ENCODE results near the gene RNASE4. TPM values are rescaled to one million over a fixed set of nuclear protein-coding genes. Genes with fewer than 3 reads are reported as not detected.
"Not testable (repeated sequence)": the region's sequence is repeated elsewhere in the genome, so short reads cannot be mapped to it uniquely, and the experiment has no call there.

The RNASE4 gene
- total and polyA plus RNA-seq, 2 donors (not counting 3 experiments of a cell fraction or from before 2014, with no cell fraction given), result 6.9 to 27.4 TPM

- no peak overlapping the region for H3K4me3 ChIP-seq (replicated peaks in 1 of 3; ENCODE audit: insufficient read depth in 1 of 3, low read depth in 1 of 3, low read length in 3 of 3)
- no peaks in the 10 kb centered on the region for H3K79me2 ChIP-seq (ENCODE audit: control insufficient read depth, insufficient read depth, low read length)
- FAIRE-seq (no peak), DNase-seq (ENCODE audit: low read depth, low spot score) (no peak)
- H3K9me1 ChIP-seq (replicated peaks; ENCODE audit: control insufficient read depth, extremely low read depth, insufficient read depth, low read length), result no peaks in the 10 kb centered on the region
- CTCF ChIA-PET, result interaction anchor here (0.8 to 2.2 kb wide), 10 partner anchors 58 to 271 kb away, joined by 3 to 34 read pairs (median 8); no protein-coding TSS in a partner anchor
- dilution Hi-C loops (cut with MboI; ENCODE audit: extremely low pct_ligation_motif_present, low sequenced_read_pairs), result no loop called here
- no peak overlapping the region for H3K27ac ChIP-seq (ENCODE audit: insufficient read depth, low read depth, low read length)
- no peak overlapping the region for H2AFZ ChIP-seq (ENCODE audit: low read depth, low read length)
- intact Hi-C loops (cut with micrococcal nuclease), result loop anchor here (10.0 kb wide), 1 partner anchor 165 kb away; no protein-coding TSS in a partner anchor
- no peak overlapping the region for H3K9ac ChIP-seq (replicated peaks; ENCODE audit: extremely low read depth, insufficient read depth, low read length)
- H3K4me1 ChIP-seq (ENCODE audit: control insufficient read depth, extremely low read depth, insufficient read depth, low read length), result peaks cover 11% of the 10 kb centered on the region
- no peaks in the 10 kb centered on the region for H3K36me3 ChIP-seq (ENCODE audit: control insufficient read depth in 2 of 2, extremely low read depth in 1 of 2, insufficient read depth in 2 of 2, low read length in 2 of 2)
- POLR2A ChIA-PET, result no interaction called here
- H4K20me1 ChIP-seq (replicated peaks; ENCODE audit: control insufficient read depth, extremely low read depth, insufficient read depth, low read length), result no peaks in the 10 kb centered on the region
- no peaks in the 10 kb centered on the region for H3K9me3 ChIP-seq (replicated peaks; ENCODE audit: control insufficient read depth, insufficient read depth, low read length)
- no peak overlapping the region for H3K4me2 ChIP-seq (ENCODE audit: insufficient read depth, low read length)
- BruUV-seq (replicated peaks), result no TSS peak
- TF ChIP-seq MAX (IDR thresholded peaks at IDR 0.05; ENCODE audit: insufficient read depth, insufficient read length), result no peak
- no peak for TF ChIP-seq GATA2 (IDR thresholded peaks at IDR 0.05; ENCODE audit: insufficient read depth, insufficient read length, low read depth, low read length)
- no peak for TF ChIP-seq FOS (IDR thresholded peaks at IDR 0.05; ENCODE audit: borderline replicate concordance, insufficient read depth, low read length)
- TF ChIP-seq JUN (IDR thresholded peaks at IDR 0.05; ENCODE audit: borderline replicate concordance, insufficient read depth, insufficient read length, low read depth), result no peak
- TF ChIP-seq POLR2A (IDR thresholded peaks at IDR 0.05; ENCODE audit: low read depth, low read length), result no peak
- no peak for TF ChIP-seq MYC (IDR thresholded peaks at IDR 0.05; ENCODE audit: low read depth, low read length)
- TF ChIP-seq POLR2AphosphoS5 (IDR thresholded peaks at IDR 0.05; ENCODE audit: insufficient read depth, low read depth, low read length), result no peak
- no peak for TF ChIP-seq CTCF (IDR thresholded peaks at IDR 0.05; ENCODE audit: extremely low read depth in 1 of 2, insufficient read depth in 1 of 2, low read depth in 1 of 2, low read length in 2 of 2)
- TF ChIP-seq EZH2 (IDR thresholded peaks at IDR 0.05; ENCODE audit: borderline replicate concordance, low read depth, low read length, severe bottlenecking), result no peak
- no peaks in the 10 kb centered on the region for H3K27me3 ChIP-seq (ENCODE audit: control insufficient read depth in 2 of 2, insufficient read depth in 2 of 2, low read length in 2 of 2)
Measured at GRCh38 chr14:20699931-20700330, 15.6 kb downstream of the RNASE4 start.

- H3K27ac ChIP-seq (ENCODE audit: insufficient read depth, low read depth, low read length); H3K9ac ChIP-seq (replicated peaks; ENCODE audit: extremely low read depth, insufficient read depth, low read length); H4K20me1 ChIP-seq (replicated peaks; ENCODE audit: control insufficient read depth, extremely low read depth, insufficient read depth, low read length); intact Hi-C loops (cut with micrococcal nuclease); FAIRE-seq; H3K9me1 ChIP-seq (replicated peaks; ENCODE audit: control insufficient read depth, extremely low read depth, insufficient read depth, low read length); BruUV-seq (replicated peaks); DNase-seq (ENCODE audit: low read depth, low spot score); H3K36me3 ChIP-seq (ENCODE audit: control insufficient read depth in 2 of 2, extremely low read depth in 1 of 2, insufficient read depth in 2 of 2, low read length in 2 of 2); H3K4me2 ChIP-seq (ENCODE audit: insufficient read depth, low read length); H3K9me3 ChIP-seq (replicated peaks; ENCODE audit: control insufficient read depth, insufficient read depth, low read length); POLR2A ChIA-PET; H3K27me3 ChIP-seq (ENCODE audit: control insufficient read depth in 2 of 2, insufficient read depth in 2 of 2, low read length in 2 of 2); H2AFZ ChIP-seq (ENCODE audit: low read depth, low read length); H3K79me2 ChIP-seq (ENCODE audit: control insufficient read depth, insufficient read depth, low read length); H3K4me3 ChIP-seq (replicated peaks in 1 of 3; ENCODE audit: insufficient read depth in 1 of 3, low read depth in 1 of 3, low read length in 3 of 3); dilution Hi-C loops (cut with MboI; ENCODE audit: extremely low pct_ligation_motif_present, low sequenced_read_pairs): not testable (repeated sequence)
- H3K4me1 ChIP-seq (ENCODE audit: control insufficient read depth, extremely low read depth, insufficient read depth, low read length), result peaks cover 11% of the 10 kb centered on the region
- CTCF ChIA-PET, result interaction anchor here (1.8 to 2.2 kb wide), 6 partner anchors 57 to 270 kb away, joined by 6 to 34 read pairs (median 10); no protein-coding TSS in a partner anchor
Measured at GRCh38 chr14:20700965-20701364, 16.6 kb downstream of the RNASE4 start.
